Lung (tissue), 12 donors: Measurements from ENCODE around the gene LRRN4. TPM values are rescaled to one million over a fixed set of nuclear protein-coding genes. Genes with fewer than 3 reads are reported as not detected.

Experiments used
- ATAC-seq: fragments of 200-7000 bp; cut with Tn5 transposase; one replicate; pipeline ENCODE4 v1.9.1; 2020; ENCODE audit warnings: moderate number of reproducible peaks; ENCODE audit not compliant: insufficient read depth, low FRiP score
- DNase-seq, 3 donors: peaks; one replicate each; pipeline ENCODE4 v3.0.0-alpha.2; 2013 to 2017
- H3K27ac ChIP-seq, 2 donors: one replicate each; pipeline ENCODE4 v1.5.1; 2013; ENCODE audit warnings: mild to moderate bottlenecking in 2 of 2, moderate library complexity in 2 of 2, control low read depth in 1 of 2, inconsistent platforms in 1 of 2, low read depth in 1 of 2, low read length in 1 of 2
- H3K27me3 ChIP-seq, 3 donors: one replicate each; pipeline ENCODE4 v1.5.1; 2013; ENCODE audit warnings: low read length in 2 of 3; ENCODE audit not compliant: control insufficient read depth in 3 of 3, insufficient read depth in 3 of 3
- H3K36me3 ChIP-seq, 4 donors: one replicate each; pipeline ENCODE4 v1.5.1; 2013; ENCODE audit warnings: low read length in 4 of 4, mild to moderate bottlenecking in 1 of 4, moderate library complexity in 1 of 4; ENCODE audit not compliant: control insufficient read depth in 4 of 4, insufficient read depth in 4 of 4
- H3K4me1 ChIP-seq, 5 donors: one replicate each; pipeline ENCODE4 v1.5.1; 2013; ENCODE audit warnings: low read length in 5 of 5, mild to moderate bottlenecking in 2 of 5, moderate library complexity in 1 of 5; ENCODE audit not compliant: control insufficient read depth in 5 of 5, insufficient read depth in 5 of 5
- H3K4me3 ChIP-seq: one replicate; pipeline ENCODE4 v1.5.1; 2013; ENCODE audit warnings: mild to moderate bottlenecking, control low read depth, moderate library complexity
- H3K9ac ChIP-seq, 2 donors: one replicate each; pipeline ENCODE4 v1.5.1; 2013; ENCODE audit warnings: low read length in 2 of 2, control low read depth in 1 of 2; ENCODE audit not compliant: insufficient read depth in 1 of 2
- H3K9me3 ChIP-seq, 4 donors: one replicate each; pipeline ENCODE4 v1.5.1; 2013; ENCODE audit warnings: low read length in 3 of 4, mild to moderate bottlenecking in 1 of 4, moderate library complexity in 1 of 4; ENCODE audit not compliant: control insufficient read depth in 4 of 4, insufficient read depth in 3 of 4
- CTCF ChIP-seq: IDR thresholded peaks from 2 replicates; pipeline ENCODE4 v1.5.1; 2012; ENCODE audit warnings: mild to moderate bottlenecking; ENCODE audit errors: control extremely low read depth, extremely low read depth
- WGBS, 2 donors: extraction: QIAGEN DNeasy Blood & Tissue Kit; methylation state at CpG; one replicate each; pipeline ENCODE4 v1.1.7; 2013; 5-methylcytosine and 5-hydroxymethylcytosine counted together
- polyA plus RNA-seq, 2 donors: library from polyadenylated mRNA; stranded (reverse); fragments of 200-250 nt; gene quantifications; one replicate each; pipeline ENCODE4 v1.2.1, GENCODE V29; 2013
- total RNA-seq, 2 donors: library from RNA; depleted of rRNA in 1 of 2; stranded (reverse); fragments of >200 nt in 1 of 2; gene quantifications; one replicate each; pipeline ENCODE4 v1.2.1, GENCODE V29; 2014 to 2021
- donor health status: control.
- donor health status: control.
- donor health status: Bipolar disorder and iron deficiency.
- donor health status: healthy.
- donor health status: DM: yes; HTN: yes; CAD: no.

LRRN4 gene
- total and polyA plus RNA-seq, 4 donors: 9.8 to 62.3 (median 23.5) TPM

GRCh38 chr20:6074784-6075183, 20.9 kb upstream of the LRRN4 start:
- no peak for TF ChIP-seq CTCF
- WGBS, 2 donors: 87 to 89% methylated on average over 2 of the region's 2 CpGs
- Histone ChIP-seq H3K9ac (no peak overlapping the region), H3K27me3 (no peaks in the 10 kb centered on the region), H3K4me1 (peaks cover 0 to 5% (median 0%) of the 10 kb centered on the region in 5 donors), H3K27ac (peak overlapping the region in 1 of 2 donors; percentile 30), H3K36me3 (no peaks in the 10 kb centered on the region), H3K4me3 (no peak overlapping the region), H3K9me3 (no peaks in the 10 kb centered on the region)
- DNase-seq (no peak), ATAC-seq (no peak)

- Histone ChIP-seq H3K36me3 (no peaks in the 10 kb centered on the region), H3K4me1 (peaks cover 0 to 5% (median 0%) of the 10 kb centered on the region in 5 donors), H3K4me3 (no peak overlapping the region), H3K9me3 (no peaks in the 10 kb centered on the region), H3K27ac (no peak overlapping the region), H3K27me3 (no peaks in the 10 kb centered on the region), H3K9ac (no peak overlapping the region)
- peak; percentile 29 for TF ChIP-seq CTCF
- 60 to 69% methylated on average over 2 of the region's 2 CpGs for WGBS, 2 donors
- DNase-seq: peak in 1 of 3 donors; percentile 11
- no peak for ATAC-seq
Measured at GRCh38 chr20:6074145-6074561, 20.3 kb upstream of the LRRN4 start.

- 77 to 78% methylated on average over 6 of the region's 6 CpGs for WGBS, 2 donors
- ATAC-seq: no peak
- H3K9me3 ChIP-seq: no peaks in the 10 kb centered on the region
- H3K4me3 ChIP-seq: no peak overlapping the region
- peak overlapping the region in 1 of 2 donors; percentile 11 for H3K9ac ChIP-seq
- H3K27me3 ChIP-seq: no peaks in the 10 kb centered on the region
- peaks cover 0 to 5% (median 0%) of the 10 kb centered on the region in 5 donors for H3K4me1 ChIP-seq
- no peak for TF ChIP-seq CTCF
- peak overlapping the region in 1 of 2 donors; percentile 43 for H3K27ac ChIP-seq
- peak; percentile 45 to 76 (median 58) for DNase-seq
- no peaks in the 10 kb centered on the region for H3K36me3 ChIP-seq
Measured at GRCh38 chr20:6070829-6071695, 17.2 kb upstream of the LRRN4 start.
